Fibroblast of skin of abdomen (primary cell): ENCODE data around the gene DOCK2.
"Not testable (repeated sequence)": the region's sequence is repeated elsewhere in the genome, so short reads cannot be mapped to it uniquely, and the experiment has no call there.

Experiments
- DNase-seq: peaks from one replicate; pipeline ENCODE4 v3.0.0-alpha.2; 2013

Gene DOCK2

GRCh38 chr5:169789417-169789940, 152.4 kb downstream of the DOCK2 start:
- DNase-seq, result no peak

- peak; percentile 50 for DNase-seq
These were observed 154.2 kb downstream of the DOCK2 start for GRCh38 chr5:169791251-169791650.

- DNase-seq, result peak; percentile 33
These were observed 158.3 kb downstream of the DOCK2 start for GRCh38 chr5:169795338-169795737.

- no peak for DNase-seq
These were observed 159.7 kb downstream of the DOCK2 start for GRCh38 chr5:169796731-169797130.

- DNase-seq, result no peak
These were observed 160.5 kb downstream of the DOCK2 start for GRCh38 chr5:169797577-169797976.

GRCh38 chr5:169798438-169798837, 161.4 kb downstream of the DOCK2 start:
- DNase-seq, result no peak

GRCh38 chr5:169798906-169799660, 162.0 kb downstream of the DOCK2 start:
- no peak for DNase-seq

GRCh38 chr5:169801324-169801777, 164.3 kb downstream of the DOCK2 start:
- peak; percentile 74 for DNase-seq

- peak; percentile 31 for DNase-seq
These were observed 164.7 kb downstream of the DOCK2 start for GRCh38 chr5:169801781-169802180.

GRCh38 chr5:169803077-169803981, 166.3 kb downstream of the DOCK2 start:
- peak; percentile 99 for DNase-seq

- peak; percentile 87 for DNase-seq
These were observed 167.8 kb downstream of the DOCK2 start for GRCh38 chr5:169804861-169805260.

GRCh38 chr5:169805527-169805934, 168.5 kb downstream of the DOCK2 start:
- DNase-seq, result peak; percentile 67

GRCh38 chr5:169805937-169806700, 169.0 kb downstream of the DOCK2 start:
- DNase-seq, result no peak

- DNase-seq, result no peak
These were observed 171.1 kb downstream of the DOCK2 start for GRCh38 chr5:169808118-169808581.

GRCh38 chr5:169808880-169809279, 171.8 kb downstream of the DOCK2 start:
- not testable (repeated sequence) for DNase-seq

GRCh38 chr5:169809281-169809680, 172.2 kb downstream of the DOCK2 start:
- DNase-seq, result no peak

GRCh38 chr5:169810524-169810923, 173.4 kb downstream of the DOCK2 start:
- no peak for DNase-seq

- DNase-seq, result no peak
These were observed 173.9 kb downstream of the DOCK2 start for GRCh38 chr5:169811023-169811422.

- DNase-seq, result no peak
These were observed 174.6 kb downstream of the DOCK2 start for GRCh38 chr5:169811680-169812079.

GRCh38 chr5:169812786-169813185, 175.7 kb downstream of the DOCK2 start:
- no peak for DNase-seq

GRCh38 chr5:169814045-169814444, 177.0 kb downstream of the DOCK2 start:
- DNase-seq, result no peak

GRCh38 chr5:169814522-169814921, 177.4 kb downstream of the DOCK2 start:
- DNase-seq, result no peak
